Vagina (tissue), 2 donors: ENCODE measurements around the gene LAMB1. TPM values are rescaled to one million over a fixed set of nuclear protein-coding genes. Genes with fewer than 3 reads are reported as not detected.
"Not testable (repeated sequence)": the region's sequence is repeated elsewhere in the genome, so short reads cannot be mapped to it uniquely, and the experiment has no call there.

Source experiments
- DNase-seq, 2 donors: peaks; one replicate each; pipeline ENCODE4 v3.0.0-alpha.2; 2017; ENCODE audit errors: extremely low spot score in 2 of 2
- H3K27ac ChIP-seq: fragments of 200-600 bp; sonication (generic); one replicate; pipeline ENCODE4 v1.5.1; 2019
- H3K27me3 ChIP-seq: fragments of 200-600 bp; sonication (generic); one replicate; pipeline ENCODE4 v1.5.1; 2019
- H3K36me3 ChIP-seq, 2 donors: fragments of 200-600 bp; sonication (generic); one replicate each; pipeline ENCODE4 v1.5.1; 2017 to 2019
- H3K4me1 ChIP-seq: fragments of 200-600 bp; sonication (generic); one replicate; pipeline ENCODE4 v1.5.1; 2019
- H3K4me3 ChIP-seq, 2 donors: fragments of 200-600 bp; sonication (generic); 1 replicate in 1 of 2; 2 replicates in 1 of 2; pipeline ENCODE4 v1.5.1; 2016 to 2019
- H3K9me3 ChIP-seq: fragments of 200-600 bp; sonication (generic); one replicate; pipeline ENCODE4 v1.5.1; 2019
- POLR2A ChIP-seq, 2 donors: fragments of 450-650 bp; IDR thresholded peaks; one replicate each; pipeline ENCODE4 v1.6.1; 2017; ENCODE audit warnings: antibody characterized with exemption in 2 of 2, mild to moderate bottlenecking in 2 of 2, moderate library complexity in 2 of 2
- POLR2AphosphoS5 ChIP-seq, 2 donors: sonication (generic); formaldehyde crosslinking; IDR thresholded peaks; one replicate each; pipeline ENCODE4 v1.9.0; 2017; ENCODE audit warnings: antibody characterized with exemption in 2 of 2, mild to moderate bottlenecking in 2 of 2, low read depth in 1 of 2; ENCODE audit not compliant: insufficient read depth in 1 of 2
- intact Hi-C: fragments of 100-400 bp; cut with DNase I; formaldehyde crosslinking; loops from one replicate; pipeline ENCODE4 v1.15.1; 2023
- total RNA-seq: library from RNA; depleted of rRNA; stranded (reverse); fragments of >200 nt; gene quantifications from one replicate; pipeline ENCODE4 v1.2.3, GENCODE V29; 2016
- TF ChIP-seq, protein P1 (sequence below), 3 experiments: fragments of 450-650 bp in 2 of 3; fragments of 200-600 bp in 1 of 3; sonication (generic) in 1 of 3; IDR thresholded peaks; one replicate each; pipeline ENCODE4 v1.5.1; 2017 to 2019; ENCODE audit warnings: antibody characterized with exemption in 3 of 3, mild to moderate bottlenecking in 2 of 3, moderate library complexity in 2 of 3

Gene LAMB1
- total RNA-seq, 1 donor from 2014 or later: 152 TPM

- DNase-seq: no peak
- no peak for TF ChIP-seq POLR2A (IDR thresholded peaks at IDR 0.05)
- peak; percentile 13 to 95 for TF ChIP-seq POLR2AphosphoS5 (IDR thresholded peaks at IDR 0.05; ENCODE audit: insufficient read depth in 1 of 2, low read depth in 1 of 2)
- H3K27me3 ChIP-seq: no peaks in the 10 kb centered on the region
- intact Hi-C loops: no loop called here
- peaks cover 32% of the 10 kb centered on the region for H3K4me1 ChIP-seq
- no peak overlapping the region for H3K4me3 ChIP-seq
- H3K36me3 ChIP-seq: peaks cover 0 to 28% of the 10 kb centered on the region in 2 donors
- no peaks in the 10 kb centered on the region for H3K9me3 ChIP-seq
- H3K27ac ChIP-seq: peak overlapping the region; percentile 54
These were observed 44.0 kb downstream of the LAMB1 start for GRCh38 chr7:107958764-107959526.

DNA sequence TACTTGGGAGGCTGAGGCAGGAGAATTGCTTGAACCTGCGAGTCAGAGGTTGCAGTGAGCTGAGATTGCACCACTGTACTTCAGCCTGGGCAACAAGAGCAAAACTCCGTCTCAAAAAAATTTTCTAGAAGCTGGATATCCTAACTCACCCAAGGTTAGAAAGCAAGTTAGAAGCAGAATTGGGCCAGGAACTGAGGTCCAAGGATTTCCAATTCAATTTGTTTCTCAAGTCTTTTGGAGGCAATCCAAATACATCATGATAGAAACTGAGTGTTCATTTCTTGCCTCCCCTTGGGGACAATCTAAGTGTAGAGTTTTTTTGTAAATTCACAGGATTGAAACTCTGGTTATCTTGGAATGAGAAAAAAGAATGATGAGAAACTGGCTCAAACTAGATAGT, 45.5 kb downstream of the LAMB1 start:
- Histone ChIP-seq H3K4me1 (peaks cover 32% of the 10 kb centered on the region), H3K9me3 (no peaks in the 10 kb centered on the region), H3K27me3 (no peaks in the 10 kb centered on the region), H3K4me3 (no peak overlapping the region), H3K36me3 (peaks cover 0 to 27% of the 10 kb centered on the region in 2 donors), H3K27ac (peak overlapping the region; percentile 54)
- DNase-seq: no peak
- TF ChIP-seq, protein P1, sequence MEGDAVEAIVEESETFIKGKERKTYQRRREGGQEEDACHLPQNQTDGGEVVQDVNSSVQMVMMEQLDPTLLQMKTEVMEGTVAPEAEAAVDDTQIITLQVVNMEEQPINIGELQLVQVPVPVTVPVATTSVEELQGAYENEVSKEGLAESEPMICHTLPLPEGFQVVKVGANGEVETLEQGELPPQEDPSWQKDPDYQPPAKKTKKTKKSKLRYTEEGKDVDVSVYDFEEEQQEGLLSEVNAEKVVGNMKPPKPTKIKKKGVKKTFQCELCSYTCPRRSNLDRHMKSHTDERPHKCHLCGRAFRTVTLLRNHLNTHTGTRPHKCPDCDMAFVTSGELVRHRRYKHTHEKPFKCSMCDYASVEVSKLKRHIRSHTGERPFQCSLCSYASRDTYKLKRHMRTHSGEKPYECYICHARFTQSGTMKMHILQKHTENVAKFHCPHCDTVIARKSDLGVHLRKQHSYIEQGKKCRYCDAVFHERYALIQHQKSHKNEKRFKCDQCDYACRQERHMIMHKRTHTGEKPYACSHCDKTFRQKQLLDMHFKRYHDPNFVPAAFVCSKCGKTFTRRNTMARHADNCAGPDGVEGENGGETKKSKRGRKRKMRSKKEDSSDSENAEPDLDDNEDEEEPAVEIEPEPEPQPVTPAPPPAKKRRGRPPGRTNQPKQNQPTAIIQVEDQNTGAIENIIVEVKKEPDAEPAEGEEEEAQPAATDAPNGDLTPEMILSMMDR (IDR thresholded peaks at IDR 0.05): no peak
- no peak for TF ChIP-seq POLR2A (IDR thresholded peaks at IDR 0.05)
- TF ChIP-seq POLR2AphosphoS5 (IDR thresholded peaks at IDR 0.05; ENCODE audit: insufficient read depth in 1 of 2, low read depth in 1 of 2): peak in 1 of 2 donors; percentile 37
- intact Hi-C loops: no loop called here

DNA sequence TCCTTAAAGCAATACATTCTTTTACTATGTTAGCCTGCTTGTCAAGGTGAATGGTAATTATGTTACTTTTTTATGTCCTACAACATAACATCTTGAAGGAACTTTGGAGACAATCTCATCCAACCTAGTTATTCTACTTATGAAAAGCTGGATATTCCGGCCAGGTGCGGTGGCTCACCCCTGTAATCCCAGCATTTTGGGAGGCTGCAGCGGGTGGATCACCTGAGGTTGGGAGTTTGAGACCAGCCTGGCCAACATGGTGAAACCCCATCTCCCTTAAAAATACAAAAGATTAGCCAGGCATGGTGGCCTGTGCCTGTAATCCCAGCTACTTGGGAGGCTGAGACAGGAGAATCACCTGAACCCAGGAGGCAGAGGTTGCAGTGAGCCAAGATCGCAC, 46.0 kb downstream of the LAMB1 start:
- not testable (repeated sequence) for H3K27me3 ChIP-seq
- peaks cover 32% of the 10 kb centered on the region for H3K4me1 ChIP-seq
- H3K36me3 ChIP-seq: peaks cover 0 to 27% of the 10 kb centered on the region in 2 donors

GRCh38 chr7:107955394-107955793, 47.6 kb downstream of the LAMB1 start:
- intact Hi-C loops: no loop called here
- Histone ChIP-seq H3K4me1 (peaks cover 32% of the 10 kb centered on the region), H3K36me3 (peaks cover 4 to 20% of the 10 kb centered on the region in 2 donors)

More for the DNA sequence above, 46.0 kb downstream of the LAMB1 start:
- intact Hi-C loops, H3K4me3 ChIP-seq, DNase-seq, H3K9me3 ChIP-seq: not testable (repeated sequence)
- peak overlapping the region; percentile 54 for H3K27ac ChIP-seq

GRCh38 chr7:107953924-107954303, 49.0 kb downstream of the LAMB1 start:
- H3K27me3 ChIP-seq: no peaks in the 10 kb centered on the region
- no peak for DNase-seq
- H3K27ac ChIP-seq: no peak overlapping the region
- no peaks in the 10 kb centered on the region for H3K9me3 ChIP-seq
- peaks cover 4 to 13% of the 10 kb centered on the region in 2 donors for H3K36me3 ChIP-seq
- TF ChIP-seq POLR2A (IDR thresholded peaks at IDR 0.05) (no peak), POLR2AphosphoS5 (IDR thresholded peaks at IDR 0.05; ENCODE audit: insufficient read depth in 1 of 2, low read depth in 1 of 2) (no peak)
- intact Hi-C loops: no loop called here
- H3K4me3 ChIP-seq: no peak overlapping the region
- H3K4me1 ChIP-seq: peaks cover 20% of the 10 kb centered on the region

More at GRCh38 chr7:107955394-107955793, 47.6 kb downstream of the LAMB1 start:
- no peak overlapping the region for H3K27ac ChIP-seq
- DNase-seq: no peak
- TF ChIP-seq POLR2A (IDR thresholded peaks at IDR 0.05) (no peak), POLR2AphosphoS5 (IDR thresholded peaks at IDR 0.05; ENCODE audit: insufficient read depth in 1 of 2, low read depth in 1 of 2) (no peak)
- TF ChIP-seq, protein P1 (IDR thresholded peaks at IDR 0.05): no peak
- H3K27me3 ChIP-seq: no peaks in the 10 kb centered on the region
- no peak overlapping the region for H3K4me3 ChIP-seq
- no peaks in the 10 kb centered on the region for H3K9me3 ChIP-seq

GRCh38 chr7:107953265-107953923, 49.6 kb downstream of the LAMB1 start:
- no peaks in the 10 kb centered on the region for H3K27me3 ChIP-seq
- peaks cover 4 to 13% of the 10 kb centered on the region in 2 donors for H3K36me3 ChIP-seq
- TF ChIP-seq, protein P1 (IDR thresholded peaks at IDR 0.05): no peak
- TF ChIP-seq POLR2A (IDR thresholded peaks at IDR 0.05) (no peak), POLR2AphosphoS5 (IDR thresholded peaks at IDR 0.05; ENCODE audit: insufficient read depth in 1 of 2, low read depth in 1 of 2) (no peak)
- H3K9me3 ChIP-seq: no peaks in the 10 kb centered on the region
- intact Hi-C loops: no loop called here
- no peak overlapping the region for H3K4me3 ChIP-seq
- no peak overlapping the region for H3K27ac ChIP-seq
- DNase-seq: no peak
- peaks cover 16% of the 10 kb centered on the region for H3K4me1 ChIP-seq
